H9 (cell line): ENCODE data around the gene ANO10. TPM values are rescaled to one million over a fixed set of nuclear protein-coding genes. Genes with fewer than 3 reads are reported as not detected.

Experiments
- DNase-seq: peaks from one replicate; pipeline ENCODE4 v3.0.0-alpha.2; 2017
- H2AFZ ChIP-seq: one replicate; pipeline ENCODE4 v1.6.1; 2013; ENCODE audit warnings: mild to moderate bottlenecking, low read length, control low read depth, moderate library complexity
- H2AK5ac ChIP-seq: 2 replicates; pipeline ENCODE4 v1.6.1; 2013; ENCODE audit warnings: low read length, control low read depth, mixed read lengths; ENCODE audit not compliant: insufficient read length
- H2BK120ac ChIP-seq: one replicate; pipeline ENCODE4 v1.6.1; 2013; ENCODE audit warnings: low read depth, mild to moderate bottlenecking, low read length, control low read depth, inconsistent platforms; ENCODE audit not compliant: poor library complexity, severe bottlenecking
- H2BK12ac ChIP-seq: 2 replicates; pipeline ENCODE4 v1.6.1; 2013; ENCODE audit warnings: low read length, control low read depth, mixed read lengths, low read depth; ENCODE audit not compliant: insufficient read length
- H2BK15ac ChIP-seq: 2 replicates; pipeline ENCODE4 v1.6.1; 2013; ENCODE audit warnings: low read depth, low read length, control low read depth
- H2BK20ac ChIP-seq: one replicate; pipeline ENCODE4 v1.6.1; 2013; ENCODE audit warnings: low read depth, mild to moderate bottlenecking, low read length, control low read depth, inconsistent platforms; ENCODE audit not compliant: poor library complexity, severe bottlenecking
- H2BK5ac ChIP-seq: 2 replicates; pipeline ENCODE4 v1.6.1; 2013; ENCODE audit warnings: low read length, control low read depth, mixed read lengths; ENCODE audit not compliant: insufficient read length
- H3K14ac ChIP-seq: 2 replicates; pipeline ENCODE4 v1.6.1; 2013; ENCODE audit warnings: low read length, control low read depth; ENCODE audit not compliant: insufficient read depth
- H3K18ac ChIP-seq: 2 replicates; pipeline ENCODE4 v1.6.1; 2013; ENCODE audit warnings: low read depth, mild to moderate bottlenecking, mixed read lengths, low read length, control low read depth; ENCODE audit not compliant: insufficient read length
- H3K23ac ChIP-seq: 2 replicates; pipeline ENCODE4 v1.6.1; 2013; ENCODE audit warnings: low read length, control low read depth, mixed read lengths, low read depth; ENCODE audit not compliant: insufficient read length
- H3K23me2 ChIP-seq: 2 replicates; pipeline ENCODE4 v1.6.1; 2013; ENCODE audit warnings: low read depth, mild to moderate bottlenecking, mixed read lengths, low read length, control low read depth; ENCODE audit not compliant: insufficient read length, poor library complexity, severe bottlenecking
- H3K27ac ChIP-seq: 2 replicates; pipeline ENCODE4 v1.5.1; 2013; ENCODE audit warnings: low read length, control low read depth, mixed read lengths, low read depth; ENCODE audit not compliant: insufficient read length
- H3K27me3 ChIP-seq: 2 replicates; pipeline ENCODE4 v1.6.1; 2013; ENCODE audit warnings: low read length, control low read depth, inconsistent platforms; ENCODE audit not compliant: insufficient read depth
- H3K4ac ChIP-seq: 2 replicates; pipeline ENCODE4 v1.6.1; 2013; ENCODE audit warnings: low read depth, mild to moderate bottlenecking, control low read depth, inconsistent platforms, low read length, moderate library complexity
- H3K4me1 ChIP-seq: 2 replicates; pipeline ENCODE4 v1.6.1; 2013; ENCODE audit warnings: low read length, control low read depth, inconsistent platforms; ENCODE audit not compliant: insufficient read depth
- H3K4me2 ChIP-seq: 2 replicates; pipeline ENCODE4 v1.6.1; 2013; ENCODE audit warnings: low read length, control low read depth, mixed read lengths; ENCODE audit not compliant: insufficient read length, insufficient read depth
- H3K56ac ChIP-seq: 2 replicates; pipeline ENCODE4 v1.6.1; 2013; ENCODE audit warnings: low read depth, mild to moderate bottlenecking, mixed read lengths, low read length, control low read depth; ENCODE audit not compliant: insufficient read length
- H3K79me1 ChIP-seq: 2 replicates; pipeline ENCODE4 v1.6.1; 2013; ENCODE audit warnings: low read depth, mild to moderate bottlenecking, moderate library complexity, low read length, control low read depth, inconsistent platforms; ENCODE audit not compliant: insufficient read depth, poor library complexity, severe bottlenecking
- H3K79me2 ChIP-seq: 2 replicates; pipeline ENCODE4 v1.6.1; 2013; ENCODE audit warnings: low read length, control low read depth, inconsistent platforms; ENCODE audit not compliant: insufficient read depth
- H3K9ac ChIP-seq: 2 replicates; pipeline ENCODE4 v1.6.1; 2013; ENCODE audit warnings: low read length, control low read depth, mixed read lengths; ENCODE audit not compliant: insufficient read length; ENCODE audit errors: extremely low read depth
- H3K9me3 ChIP-seq: one replicate; pipeline ENCODE4 v1.6.1; 2013; ENCODE audit warnings: low read depth, low read length, inconsistent platforms; ENCODE audit not compliant: control insufficient read depth
- H3T11ph ChIP-seq: one replicate; pipeline ENCODE4 v1.6.1; 2013; ENCODE audit warnings: mild to moderate bottlenecking, low read length, control low read depth, inconsistent platforms
- H4K20me1 ChIP-seq: one replicate; pipeline ENCODE4 v1.6.1; 2013; ENCODE audit not compliant: control insufficient read depth, insufficient read length, insufficient read depth
- H4K5ac ChIP-seq: 2 replicates; pipeline ENCODE4 v1.6.1; 2013; ENCODE audit warnings: low read depth, mild to moderate bottlenecking, mixed read lengths, low read length, control low read depth; ENCODE audit not compliant: insufficient read length
- H4K8ac ChIP-seq: replicated peaks from 2 replicates; pipeline ENCODE4 v1.6.1; 2013; ENCODE audit warnings: low read length, control low read depth, mixed read lengths, low read depth; ENCODE audit not compliant: insufficient read length
- H4K91ac ChIP-seq: 2 replicates; pipeline ENCODE4 v1.6.1; 2013; ENCODE audit warnings: low read depth, mild to moderate bottlenecking, moderate library complexity, mixed read lengths, low read length, control low read depth; ENCODE audit not compliant: insufficient read length
- H3K27ac Mint-ChIP-seq, 3 experiments: 2 replicates in 2 of 3; 3 replicates in 1 of 3; pipeline ENCODE4 v1.8.0; 2020 to 2021; ENCODE audit warnings: mixed read lengths in 3 of 3, mild to moderate bottlenecking in 1 of 3, moderate library complexity in 1 of 3
- H3K27me3 Mint-ChIP-seq: 2 replicates; pipeline ENCODE4 v1.8.0; 2021; ENCODE audit warnings: low read depth, mild to moderate bottlenecking, moderate library complexity, mixed read lengths
- H3K36me3 Mint-ChIP-seq, 3 experiments: 2 replicates in 2 of 3; 3 replicates in 1 of 3; pipeline ENCODE4 v1.8.0; 2020 to 2021; ENCODE audit warnings: low read depth in 3 of 3, mixed read lengths in 3 of 3; ENCODE audit not compliant: insufficient read depth in 1 of 3
- H3K4me1 Mint-ChIP-seq, 2 experiments: 2 replicates each; pipeline ENCODE4 v1.8.0; 2020; ENCODE audit warnings: mixed read lengths in 2 of 2
- H3K4me3 Mint-ChIP-seq, 2 experiments: 2 replicates in 1 of 2; 3 replicates in 1 of 2; pipeline ENCODE4 v1.8.0; 2020 to 2021; ENCODE audit warnings: mild to moderate bottlenecking in 2 of 2, mixed read lengths in 2 of 2, moderate library complexity in 1 of 2
- H3K9me3 Mint-ChIP-seq, 2 experiments: 2 replicates in 1 of 2; 3 replicates in 1 of 2; pipeline ENCODE4 v1.8.0; 2020; ENCODE audit warnings: mild to moderate bottlenecking in 2 of 2, mixed read lengths in 2 of 2, moderate library complexity in 1 of 2
- CTCF ChIP-seq: fragments of 200-600 bp; sonication (generic); conservative IDR thresholded peaks from 3 replicates; pipeline ENCODE4 v1.8.0; 2021; ENCODE audit warnings: antibody characterized with exemption, mild to moderate bottlenecking
- WGBS: extraction: QIAGEN DNeasy Blood & Tissue Kit; methylation state at CpG from one replicate; pipeline ENCODE4 v1.1.7; 2013; ENCODE audit warnings: missing lambda C conversion rate, low lambda C conversion rate, mixed read lengths; ENCODE audit not compliant: insufficient read length; ENCODE audit errors: extremely low coverage; 5-methylcytosine and 5-hydroxymethylcytosine counted together
- total RNA-seq: library from RNA; stranded (reverse); gene quantifications from 2 replicates; pipeline ENCODE4 v1.2.1, GENCODE V29; 2021

ANO10 gene
- total RNA-seq, 1 experiment from 2014 or later = 38.7 TPM

- Histone ChIP-seq H3K4me1 (no peaks in the 10 kb centered on the region; the same call in 1 of the 2 replicates), H3K79me2 (no peaks in the 10 kb centered on the region), H3K9ac (no peak overlapping the region), H3K79me1 (no peaks in the 10 kb centered on the region), H2BK12ac (no peak overlapping the region), H3K18ac (no peak overlapping the region), H3K23me2 (no peaks in the 10 kb centered on the region), H4K20me1 (no peaks in the 10 kb centered on the region), H3K23ac (no peak overlapping the region), H2AFZ (no peak overlapping the region), H3K56ac (no peak overlapping the region), H3K4ac (no peak overlapping the region), H2BK20ac (no peak overlapping the region), H4K8ac (no peak overlapping the region), H3K27ac (no peak overlapping the region), H4K5ac (no peak overlapping the region), H2BK5ac (no peak overlapping the region), H3T11ph (no peak overlapping the region), H4K91ac (no peak overlapping the region), H3K4me2 (no peak overlapping the region), H3K14ac (no peak overlapping the region; the same call in 1 of the 2 replicates), H2BK15ac (no peak overlapping the region), H2BK120ac (no peak overlapping the region), H3K9me3 (no peaks in the 10 kb centered on the region), H3K27me3 (no peaks in the 10 kb centered on the region), H2AK5ac (no peak overlapping the region)
- no peak overlapping the region for H3K4me3 Mint-ChIP-seq
- no peak overlapping the region; a peak in 2 of 7 replicates for H3K27ac Mint-ChIP-seq
- no peak for TF ChIP-seq CTCF
- peaks cover 0 to 4% (median 0%) of the 10 kb centered on the region in 3 experiments; a peak in 2 of 7 replicates for H3K36me3 Mint-ChIP-seq
- no peaks in the 10 kb centered on the region for H3K9me3 Mint-ChIP-seq
- DNase-seq = no peak
- peaks cover 5 to 9% of the 10 kb centered on the region in 2 experiments for H3K4me1 Mint-ChIP-seq
- no CpG with 5 or more reads among the region's 1 CpG for WGBS
- H3K27me3 Mint-ChIP-seq = no peaks in the 10 kb centered on the region
These were observed 230.2 kb downstream of the ANO10 start for GRCh38 chr3:43391621-43392020.
